ENCODE results near the gene HPCAL4. TPM values are rescaled to one million over a fixed set of nuclear protein-coding genes. Genes with fewer than 3 reads are reported as not detected.

Gene HPCAL4
- total and polyA plus RNA-seq, 7 donors = 0.29 to 9.4 (median 3.1) TPM

DNA sequence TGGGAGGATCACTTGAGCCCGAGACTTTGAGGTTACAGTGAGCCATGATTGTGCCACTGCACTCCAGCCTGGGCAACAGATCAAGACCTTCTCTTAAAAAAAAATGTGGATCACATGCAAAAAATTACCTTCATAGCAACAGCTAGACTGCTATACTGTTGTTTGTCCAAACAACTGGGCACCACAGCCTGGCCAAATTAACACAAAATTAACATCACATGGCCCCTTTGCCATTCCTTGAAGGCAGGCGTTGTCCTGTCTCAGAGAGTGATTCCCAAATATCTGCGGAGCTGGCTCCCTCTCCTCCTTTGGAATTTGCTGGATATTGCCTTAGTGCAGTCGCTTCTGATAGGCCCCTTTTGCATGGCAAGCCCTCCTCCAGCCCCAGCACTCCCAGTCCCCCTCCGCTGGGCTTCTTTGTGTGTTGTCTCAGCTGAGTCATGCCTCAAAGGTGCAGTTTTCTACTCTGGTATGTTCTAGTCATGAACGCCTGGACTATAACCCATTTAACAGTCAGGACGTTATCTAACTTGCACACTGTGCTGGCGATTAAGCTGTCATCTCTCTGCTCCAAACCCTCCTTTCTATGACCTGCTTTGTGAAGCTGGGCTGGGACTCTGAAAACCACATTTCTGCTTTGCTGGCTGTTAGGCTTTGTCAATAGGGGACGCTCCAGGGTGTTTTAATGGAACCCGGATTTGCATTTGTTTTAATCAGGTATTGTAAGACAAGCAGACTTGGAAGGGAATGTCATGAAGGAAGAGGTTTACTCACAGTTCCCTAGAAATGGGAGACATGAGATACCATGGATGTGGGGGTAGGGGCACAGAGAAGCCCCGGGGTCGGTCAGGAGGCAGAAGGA, 20.1 kb upstream of the HPCAL4 start:
- ATAC-seq (no peak), DNase-seq (no peak)
- no peak overlapping the region for H3K4me3 ChIP-seq
- TF ChIP-seq, protein P1, sequence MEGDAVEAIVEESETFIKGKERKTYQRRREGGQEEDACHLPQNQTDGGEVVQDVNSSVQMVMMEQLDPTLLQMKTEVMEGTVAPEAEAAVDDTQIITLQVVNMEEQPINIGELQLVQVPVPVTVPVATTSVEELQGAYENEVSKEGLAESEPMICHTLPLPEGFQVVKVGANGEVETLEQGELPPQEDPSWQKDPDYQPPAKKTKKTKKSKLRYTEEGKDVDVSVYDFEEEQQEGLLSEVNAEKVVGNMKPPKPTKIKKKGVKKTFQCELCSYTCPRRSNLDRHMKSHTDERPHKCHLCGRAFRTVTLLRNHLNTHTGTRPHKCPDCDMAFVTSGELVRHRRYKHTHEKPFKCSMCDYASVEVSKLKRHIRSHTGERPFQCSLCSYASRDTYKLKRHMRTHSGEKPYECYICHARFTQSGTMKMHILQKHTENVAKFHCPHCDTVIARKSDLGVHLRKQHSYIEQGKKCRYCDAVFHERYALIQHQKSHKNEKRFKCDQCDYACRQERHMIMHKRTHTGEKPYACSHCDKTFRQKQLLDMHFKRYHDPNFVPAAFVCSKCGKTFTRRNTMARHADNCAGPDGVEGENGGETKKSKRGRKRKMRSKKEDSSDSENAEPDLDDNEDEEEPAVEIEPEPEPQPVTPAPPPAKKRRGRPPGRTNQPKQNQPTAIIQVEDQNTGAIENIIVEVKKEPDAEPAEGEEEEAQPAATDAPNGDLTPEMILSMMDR (IDR thresholded peaks at IDR 0.05) = no peak
- H3K27ac ChIP-seq = no peak overlapping the region
- WGBS, 3 donors = 75 to 79% (median 77%) methylated on average over 12 of the region's 12 CpGs
- intact Hi-C loops (cut with DNase I) = no loop called here
- H3K27me3 ChIP-seq (ENCODE audit: insufficient read depth in 3 of 3, low read length in 2 of 3) = no peaks in the 10 kb centered on the region
- H3K36me3 ChIP-seq (ENCODE audit: insufficient read depth in 1 of 2, low read depth in 1 of 2) = no peaks in the 10 kb centered on the region
- H3K4me1 ChIP-seq = no peaks in the 10 kb centered on the region
- no peaks in the 10 kb centered on the region for H3K9me3 ChIP-seq

DNA sequence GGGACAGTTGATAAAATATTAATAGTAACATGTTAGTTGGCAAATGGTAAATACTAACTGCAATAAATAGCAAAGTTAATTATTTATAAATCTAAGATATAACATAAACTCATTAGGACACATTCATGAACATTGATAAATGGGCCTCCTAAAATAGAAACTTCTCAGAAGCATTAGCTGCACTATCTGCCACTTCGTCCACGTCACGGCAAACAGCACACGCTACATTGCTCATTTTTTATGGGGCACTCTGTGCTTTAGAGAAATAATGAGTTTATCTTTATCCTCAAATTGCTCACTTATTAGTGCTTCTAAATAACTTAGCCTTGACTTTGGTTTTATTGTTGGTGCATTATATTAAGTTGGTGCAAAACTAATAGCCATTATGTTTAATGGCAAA, 16.3 kb upstream of the HPCAL4 start:
- WGBS, 3 donors = 90 to 94% (median 92%) methylated on average over 4 of the region's 4 CpGs
- H3K27ac ChIP-seq = no peak overlapping the region

DNA sequence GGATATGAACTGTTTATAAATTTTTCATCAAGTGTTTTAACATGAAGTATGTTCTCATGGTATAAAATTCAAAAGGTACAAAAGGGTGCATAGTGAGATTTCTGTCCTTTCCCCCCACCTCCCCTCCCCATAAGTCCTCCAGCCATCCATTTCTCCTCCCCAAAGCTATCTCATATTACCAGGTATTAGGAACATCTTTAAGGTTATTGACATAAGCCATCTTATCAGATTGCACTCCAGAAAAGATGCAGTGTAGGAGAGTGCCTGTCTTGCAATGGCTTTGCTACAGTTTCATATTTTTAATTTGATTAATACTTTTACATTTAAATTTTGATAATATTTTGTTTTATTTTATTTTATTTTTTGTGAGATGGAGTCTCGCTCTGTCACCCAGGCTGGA, 13.5 kb upstream of the HPCAL4 start:
- Histone ChIP-seq H3K27ac (no peak overlapping the region), H3K27me3 (ENCODE audit: insufficient read depth in 3 of 3, low read length in 2 of 3) (no peaks in the 10 kb centered on the region), H3K4me1 (peaks cover 6% of the 10 kb centered on the region), H3K4me3 (no peak overlapping the region), H3K36me3 (ENCODE audit: insufficient read depth in 1 of 2, low read depth in 1 of 2) (no peaks in the 10 kb centered on the region), H3K9me3 (no peaks in the 10 kb centered on the region)
- DNase-seq (no peak), ATAC-seq (no peak)
- 96 to 100% (median 96%) methylated on average over 1 of the region's 1 CpG for WGBS, 3 donors
- TF ChIP-seq, protein P1 (IDR thresholded peaks at IDR 0.05) = no peak
- intact Hi-C loops (cut with DNase I) = no loop called here

More for the DNA sequence above, 16.3 kb upstream of the HPCAL4 start:
- no peak overlapping the region for H3K4me3 ChIP-seq
- H3K4me1 ChIP-seq = peaks cover 6% of the 10 kb centered on the region
- DNase-seq (no peak), ATAC-seq (no peak)
- H3K27me3 ChIP-seq (ENCODE audit: insufficient read depth in 3 of 3, low read length in 2 of 3) = no peaks in the 10 kb centered on the region
- H3K36me3 ChIP-seq (ENCODE audit: insufficient read depth in 1 of 2, low read depth in 1 of 2) = no peaks in the 10 kb centered on the region
- intact Hi-C loops (cut with DNase I) = no loop called here
- no peaks in the 10 kb centered on the region for H3K9me3 ChIP-seq
- TF ChIP-seq, protein P1 (IDR thresholded peaks at IDR 0.05) = no peak

DNA sequence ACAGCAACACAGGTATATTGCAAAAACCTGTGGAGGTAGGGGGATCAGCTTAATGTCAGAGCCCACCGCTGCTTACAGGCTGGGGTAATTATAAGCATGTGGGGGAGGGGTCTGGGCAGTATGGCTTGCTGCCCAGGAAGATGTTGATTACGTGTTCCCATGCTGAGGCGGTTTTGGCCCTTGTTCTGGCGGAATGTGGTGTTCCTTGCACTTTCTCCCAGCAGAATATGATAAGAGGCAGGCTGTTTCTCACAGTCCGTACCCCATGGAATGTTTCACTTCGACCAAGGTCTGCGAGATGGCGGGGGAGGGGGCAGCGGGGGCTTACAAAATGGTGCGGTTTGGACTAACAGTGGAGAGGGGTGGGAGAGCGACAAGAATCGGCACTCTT, 9.8 kb upstream of the HPCAL4 start:
- Histone ChIP-seq H3K4me3 (no peak overlapping the region), H3K27me3 (ENCODE audit: insufficient read depth in 3 of 3, low read length in 2 of 3) (no peaks in the 10 kb centered on the region), H3K36me3 (ENCODE audit: insufficient read depth in 1 of 2, low read depth in 1 of 2) (no peaks in the 10 kb centered on the region), H3K27ac (no peak overlapping the region), H3K4me1 (peaks cover 9% of the 10 kb centered on the region), H3K9me3 (no peaks in the 10 kb centered on the region)
- WGBS, 3 donors = 25 to 28% (median 27%) methylated on average over 12 of the region's 12 CpGs
- ATAC-seq (no peak), DNase-seq (no peak)
- TF ChIP-seq, protein P1 (IDR thresholded peaks at IDR 0.05) = no peak
- intact Hi-C loops (cut with DNase I) = no loop called here
